GM18951 (cell line): ENCODE measurements around the gene CENPQ.

ENCODE experiments used
- POLR2A ChIP-seq: IDR thresholded peaks from 4 replicates; pipeline ENCODE4 v1.6.1; 2011; ENCODE audit warnings: mild to moderate bottlenecking; ENCODE audit not compliant: insufficient read length, insufficient read depth; ENCODE audit errors: extremely low read depth
- in situ Hi-C: fragments of 300-500 bp; cut with MboI; formaldehyde crosslinking; loops from one replicate; pipeline ENCODE4 v1.12.0; 2022; ENCODE audit warnings: low sequenced_read_pairs, mixed read lengths, inconsistent platforms; ENCODE audit not compliant: unreplicated experiment

CENPQ gene

GRCh38 chr6:49515485-49516146, 52.4 kb downstream of the CENPQ start:
- in situ Hi-C loops, result loop anchor here (25.0 kb wide), 1 partner anchor 347 kb away; the partner anchor contains the start of gene CRISP1
- TF ChIP-seq POLR2A, result no peak

DNA sequence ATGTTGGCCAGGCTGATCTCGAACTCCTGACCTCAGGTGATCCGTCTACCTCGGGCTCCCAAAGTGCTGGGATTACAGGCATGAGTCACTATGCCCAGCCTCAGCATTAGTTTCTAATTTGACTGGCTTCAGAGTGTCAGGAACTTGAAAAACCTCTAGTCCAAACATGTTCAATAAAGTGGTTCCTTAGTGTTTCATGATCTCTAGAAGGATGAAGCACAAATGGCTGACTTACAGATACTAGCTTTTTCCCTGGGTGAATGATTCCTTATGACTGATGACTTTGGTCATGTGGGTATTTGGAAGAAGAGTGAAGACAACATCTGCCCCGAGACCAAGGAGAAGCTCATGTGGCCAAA, 53.0 kb downstream of the CENPQ start:
- no peak for TF ChIP-seq POLR2A
- in situ Hi-C loops, result loop anchor here (25.0 kb wide), 1 partner anchor 346 kb away; the partner anchor contains the start of gene CRISP1

DNA sequence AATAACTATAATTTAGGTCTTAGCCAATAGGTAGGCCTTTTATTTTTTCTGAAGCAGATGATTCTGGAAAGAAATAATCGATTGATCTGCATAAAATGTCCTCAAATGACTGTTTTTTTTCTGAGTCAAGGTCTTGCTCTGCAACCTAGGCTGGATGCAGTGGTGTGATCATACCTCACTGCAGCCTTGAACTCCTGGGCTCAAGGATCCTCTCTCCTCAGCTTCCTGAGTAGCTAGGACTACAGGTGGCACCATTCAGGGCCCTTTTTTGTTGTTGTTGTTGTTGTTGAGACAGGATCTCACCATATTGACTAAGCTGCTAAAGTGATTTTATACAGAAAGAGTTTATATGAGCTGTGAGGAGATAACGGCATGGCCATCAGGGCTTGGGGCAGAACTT, 54.7 kb downstream of the CENPQ start:
- no peak for TF ChIP-seq POLR2A
- in situ Hi-C loops, result loop anchor here (25.0 kb wide), 1 partner anchor 344 kb away; the partner anchor contains the start of gene CRISP1

GRCh38 chr6:49519660-49520059, 56.5 kb downstream of the CENPQ start:
- in situ Hi-C loops, result loop anchor here (25.0 kb wide), 1 partner anchor 343 kb away; the partner anchor contains the start of gene CRISP1
- no peak for TF ChIP-seq POLR2A

GRCh38 chr6:49522710-49523593, 59.8 kb downstream of the CENPQ start:
- no peak for TF ChIP-seq POLR2A
- in situ Hi-C loops, result loop anchor here (25.0 kb wide), 1 partner anchor 339 kb away; the partner anchor contains the start of gene CRISP1

DNA sequence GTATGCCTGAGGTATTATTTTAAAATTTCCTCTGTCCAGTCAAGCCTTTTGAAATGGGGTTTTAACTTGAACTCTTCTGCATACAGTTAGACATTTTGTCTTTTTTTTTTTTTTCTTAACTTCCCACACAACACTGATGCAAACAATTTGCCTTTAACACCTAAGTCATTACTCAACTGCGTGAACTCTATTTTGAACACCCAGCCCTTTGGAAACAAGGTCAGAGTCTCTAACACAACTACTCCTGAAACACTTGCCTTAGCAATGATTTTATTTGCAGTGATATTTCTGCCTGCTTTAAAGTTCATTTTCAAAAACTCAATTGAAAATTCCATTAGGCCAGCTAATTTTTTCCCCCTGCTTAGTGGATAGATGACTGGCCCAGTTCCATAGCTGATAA, 60.7 kb downstream of the CENPQ start:
- no peak for TF ChIP-seq POLR2A
- in situ Hi-C loops, result loop anchor here (25.0 kb wide), 1 partner anchor 338 kb away; the partner anchor contains the start of gene CRISP1

- in situ Hi-C loops, result loop anchor here (25.0 kb wide), 1 partner anchor 338 kb away; the partner anchor contains the start of gene CRISP1
- no peak for TF ChIP-seq POLR2A
Observed at GRCh38 chr6:49524541-49524940, 61.4 kb downstream of the CENPQ start.

DNA sequence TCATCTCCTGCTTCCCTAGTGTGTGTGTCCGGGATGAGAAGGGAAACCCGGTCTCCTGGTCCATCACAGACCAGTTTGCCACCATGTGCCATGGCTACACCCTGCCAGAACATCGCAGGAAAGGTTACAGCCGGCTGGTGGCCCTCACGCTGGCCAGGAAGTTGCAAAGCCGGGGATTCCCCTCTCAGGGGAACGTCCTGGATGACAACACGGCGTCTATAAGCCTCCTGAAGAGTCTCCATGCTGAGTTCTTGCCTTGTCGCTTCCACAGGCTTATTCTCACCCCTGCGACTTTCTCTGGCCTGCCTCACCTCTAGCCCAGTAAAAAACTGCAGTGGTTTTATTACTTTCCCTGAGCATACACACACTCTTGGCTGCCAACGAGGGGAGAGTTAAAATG, 63.4 kb downstream of the CENPQ start:
- no peak for TF ChIP-seq POLR2A
- in situ Hi-C loops, result no loop called here

DNA sequence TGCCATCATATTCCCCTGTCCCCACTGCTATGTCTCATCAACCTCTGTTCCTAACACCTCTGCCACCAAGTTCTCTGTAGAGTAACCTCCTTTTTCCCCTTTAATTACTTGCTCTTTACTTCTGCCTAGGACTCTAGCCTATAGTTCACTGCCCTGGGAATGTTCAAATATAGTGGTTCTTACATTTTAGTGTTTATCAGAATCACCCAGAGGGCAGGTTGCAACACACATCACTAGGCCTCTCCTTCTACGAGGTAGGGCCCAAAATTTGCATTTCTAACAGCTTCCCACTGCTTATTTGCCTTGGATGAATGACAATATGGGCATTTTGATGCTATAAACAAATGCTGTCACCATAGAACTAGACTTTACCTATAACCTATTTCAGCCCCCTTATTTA, 64.2 kb downstream of the CENPQ start:
- in situ Hi-C loops, result no loop called here

DNA sequence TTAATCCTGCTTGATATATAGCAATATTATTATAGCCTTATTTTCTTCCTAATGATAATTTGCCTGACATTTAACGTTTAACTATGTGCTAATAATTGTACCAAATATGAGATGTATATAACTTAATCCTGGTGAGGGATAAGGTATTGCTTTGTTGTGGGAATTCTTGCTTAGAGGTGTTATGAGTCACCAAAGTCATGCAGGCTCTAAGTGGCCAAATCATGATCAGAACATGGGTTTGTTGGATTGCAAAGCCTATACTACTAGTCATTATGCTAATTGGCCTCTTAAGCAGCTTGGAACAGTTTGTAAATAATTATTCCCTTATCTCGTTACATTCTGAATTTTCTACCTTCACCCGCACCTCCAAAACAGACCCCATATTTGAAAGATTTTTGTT, 65.4 kb downstream of the CENPQ start:
- in situ Hi-C loops, result no loop called here
- no peak for TF ChIP-seq POLR2A

More for the DNA sequence above, 64.2 kb downstream of the CENPQ start:
- no peak for TF ChIP-seq POLR2A

DNA sequence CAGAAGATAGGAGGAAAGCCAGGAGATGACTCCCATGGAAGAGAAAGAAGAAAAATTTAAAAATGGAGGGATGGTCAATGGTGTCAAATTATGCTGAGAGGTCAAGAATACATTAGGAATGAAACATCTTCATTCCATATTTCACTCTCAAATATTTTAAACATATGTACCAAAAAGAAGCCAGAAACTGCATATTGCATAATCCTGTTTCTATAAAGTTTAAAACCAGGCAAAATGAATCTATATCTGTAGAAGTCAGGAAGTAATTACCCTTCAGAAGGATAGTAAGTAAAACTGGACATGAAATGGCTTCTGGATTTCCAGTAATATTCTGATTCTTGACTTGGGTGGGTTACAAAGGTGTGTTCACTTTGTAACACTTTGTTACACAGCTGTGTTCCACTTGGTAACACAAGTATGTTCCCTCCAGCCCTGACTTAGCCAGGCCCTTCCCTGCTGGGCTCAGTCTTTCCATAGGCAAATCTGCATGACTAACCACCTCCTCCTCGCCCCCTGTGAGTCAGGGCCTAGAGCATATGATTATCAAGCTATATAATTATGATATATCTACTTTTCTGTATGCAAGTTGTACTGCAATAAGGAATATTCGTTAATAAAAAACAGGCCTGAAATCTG, 67.1 kb downstream of the CENPQ start:
- in situ Hi-C loops, result no loop called here
- TF ChIP-seq POLR2A, result no peak

DNA sequence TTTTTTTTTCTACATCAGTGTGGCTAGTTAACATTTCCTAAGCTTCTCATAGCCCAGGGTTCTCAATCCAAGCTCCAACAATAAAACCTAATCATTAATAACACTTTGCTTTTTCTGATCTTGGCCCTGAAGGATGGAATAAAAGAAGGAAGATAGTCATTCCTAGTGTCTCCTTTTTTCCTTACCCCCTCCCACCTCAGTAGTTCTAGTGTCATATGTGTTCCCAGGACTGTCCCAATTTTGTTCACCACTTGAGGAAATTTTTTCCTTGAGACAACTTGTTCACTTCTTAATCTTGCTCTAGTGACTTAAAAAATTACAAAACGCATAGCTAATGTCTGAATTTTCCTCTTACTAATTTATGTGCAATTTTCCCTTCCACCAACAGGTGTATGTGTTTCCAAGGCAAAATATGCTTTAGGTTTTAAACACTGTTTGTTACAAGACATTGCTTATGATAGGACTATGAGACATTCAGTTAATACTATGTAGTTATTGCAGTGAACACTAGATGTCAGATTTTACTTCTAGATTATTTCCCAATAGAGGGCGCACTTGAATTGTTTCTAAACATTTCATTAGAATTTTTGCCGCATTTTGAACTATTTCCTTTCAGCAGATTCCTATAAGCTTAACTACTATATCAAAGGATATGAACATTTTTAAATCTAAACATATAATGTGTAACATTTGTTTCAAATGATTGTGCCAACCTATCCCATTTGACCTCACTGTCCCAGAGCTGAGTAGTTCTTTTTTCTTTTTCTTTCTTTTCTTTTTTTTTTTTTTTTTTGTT, 68.8 kb downstream of the CENPQ start:
- TF ChIP-seq POLR2A, result no peak
- in situ Hi-C loops, result no loop called here

DNA sequence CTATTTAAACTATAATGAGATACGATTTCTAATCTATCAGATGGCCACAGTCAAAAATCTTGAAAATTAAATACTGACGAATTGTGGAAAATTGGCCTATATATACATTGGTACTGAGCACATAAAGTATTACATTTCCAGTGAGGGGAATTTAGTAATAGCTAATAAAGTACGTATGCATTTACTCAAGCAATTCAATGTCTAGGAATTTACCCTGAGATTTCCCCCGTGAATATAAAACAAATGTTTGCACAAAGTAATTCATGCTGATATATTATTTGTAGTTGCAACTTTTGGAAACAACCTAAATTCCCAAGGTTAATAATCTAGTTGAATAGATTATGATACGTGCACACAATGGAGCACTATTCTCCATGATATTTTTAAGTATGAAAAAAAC, 72.6 kb downstream of the CENPQ start:
- no peak for TF ChIP-seq POLR2A
- in situ Hi-C loops, result no loop called here

- in situ Hi-C loops, result no loop called here
- TF ChIP-seq POLR2A, result no peak
Observed at GRCh38 chr6:49539102-49539501, 75.9 kb downstream of the CENPQ start.
